ENCODE results near the gene EHD1.

EHD1 gene

GRCh38 chr11:64841592-64842365, 36.6 kb downstream of the EHD1 start:
- no peak for DNase-seq

GRCh38 chr11:64839887-64840782, 38.3 kb downstream of the EHD1 start:
- DNase-seq, result no peak

- no peak for DNase-seq
Measured at GRCh38 chr11:64839335-64839734, 39.1 kb downstream of the EHD1 start.

- DNase-seq, result no peak
Measured at GRCh38 chr11:64838600-64839334, 39.7 kb downstream of the EHD1 start.

GRCh38 chr11:64837887-64838351, 40.5 kb downstream of the EHD1 start:
- DNase-seq, result no peak

GRCh38 chr11:64836448-64837072, 41.9 kb downstream of the EHD1 start:
- no peak for DNase-seq

- no peak for DNase-seq
Measured at GRCh38 chr11:64835616-64836447, 42.6 kb downstream of the EHD1 start.

GRCh38 chr11:64834723-64835615, 43.5 kb downstream of the EHD1 start:
- DNase-seq, result no peak

- DNase-seq, result no peak
Measured at GRCh38 chr11:64834031-64834722, 44.2 kb downstream of the EHD1 start.

GRCh38 chr11:64833509-64833908, 44.9 kb downstream of the EHD1 start:
- no peak for DNase-seq

- DNase-seq, result no peak
Measured at GRCh38 chr11:64833198-64833502, 45.3 kb downstream of the EHD1 start.

- DNase-seq, result no peak
Measured at GRCh38 chr11:64832467-64833197, 45.8 kb downstream of the EHD1 start.

- DNase-seq, result no peak
Measured at GRCh38 chr11:64831411-64831891, 47.0 kb downstream of the EHD1 start.

- no peak for DNase-seq
Measured at GRCh38 chr11:64829536-64830251, 48.7 kb downstream of the EHD1 start.

- no peak for DNase-seq
Measured at GRCh38 chr11:64827451-64827839, 51.0 kb downstream of the EHD1 start.

GRCh38 chr11:64826578-64827450, 51.6 kb downstream of the EHD1 start:
- no peak for DNase-seq

- no peak for DNase-seq
Measured at GRCh38 chr11:64826062-64826461, 52.4 kb downstream of the EHD1 start.

Measured in CD4-positive, alpha-beta T cell treated with Interleukin-4 for 4 hours (primary cell).